VCaP (cell line): Measurements from ENCODE around the gene ZNF138.
A peak's percentile ranks its signal among the peaks of the same experiment; 100 is the strongest.

ENCODE experiments used
- H3K27ac ChIP-seq: fragments of 450-650 bp; 2 replicates; pipeline ENCODE4 v1.5.1; 2017
- CTCF ChIP-seq: fragments of 450-650 bp; conservative IDR thresholded peaks from 2 replicates; pipeline ENCODE4 v1.5.1; 2017; ENCODE audit warnings: mild to moderate bottlenecking, moderate library complexity

The ZNF138 gene

GRCh38 chr7:64794171-64794844 lies at the start of gene ZNF138:
Gene ZNF138, plus strand, starts transcription at chr7:64794428. Its CDS starts 141 bp downstream, at chr7:64794569.
- TF ChIP-seq CTCF = no peak; the same call in 1 of the 2 replicates
- peak within 1 kb of the TSS; percentile 90 for H3K27ac ChIP-seq

- H3K27ac ChIP-seq = peak overlapping the region; percentile 72
Measured at GRCh38 chr7:64744680-64745079, 49.5 kb upstream of the ZNF138 start.

GRCh38 chr7:64747802-64748201 lies 46.4 kb upstream of the ZNF138 start:
- no peak for TF ChIP-seq CTCF

More at GRCh38 chr7:64744680-64745079, 49.5 kb upstream of the ZNF138 start:
- TF ChIP-seq CTCF = no peak

GRCh38 chr7:64753032-64753431 lies 41.2 kb upstream of the ZNF138 start:
- no peak for TF ChIP-seq CTCF

More at GRCh38 chr7:64747802-64748201, 46.4 kb upstream of the ZNF138 start:
- H3K27ac ChIP-seq = no peak overlapping the region

GRCh38 chr7:64755865-64756264 lies 38.4 kb upstream of the ZNF138 start:
- no peak for TF ChIP-seq CTCF
- H3K27ac ChIP-seq = no peak overlapping the region

More at GRCh38 chr7:64753032-64753431, 41.2 kb upstream of the ZNF138 start:
- H3K27ac ChIP-seq = no peak overlapping the region

GRCh38 chr7:64758151-64758550 lies 36.1 kb upstream of the ZNF138 start:
- no peak overlapping the region for H3K27ac ChIP-seq
- no peak for TF ChIP-seq CTCF

- TF ChIP-seq CTCF = no peak
- H3K27ac ChIP-seq = no peak overlapping the region
Measured at GRCh38 chr7:64768824-64769223, 25.4 kb upstream of the ZNF138 start.
